HG03469 (cell line): ENCODE results near the gene TEPSIN.

ENCODE experiments used
- ATAC-seq: cut with Tn5 transposase; IDR thresholded peaks from one replicate; pipeline ENCODE4 v1.9.1; 2021; ENCODE audit warnings: mild to moderate bottlenecking, moderate library complexity, moderate number of reproducible peaks; ENCODE audit not compliant: unreplicated experiment

Gene TEPSIN

GRCh38 chr17:81222906-81223761 lies 15.7 kb downstream of the TEPSIN start, which contains the start of gene CEP131:
Gene CEP131, minus strand, starts transcription at chr17:81222965. Its CDS starts 2,909 bp downstream, at chr17:81220056.
- peak; percentile 77 for ATAC-seq

GRCh38 chr17:81222620-81222905 lies 16.3 kb downstream of the TEPSIN start:
- ATAC-seq: no peak

GRCh38 chr17:81221842-81222619 lies 16.8 kb downstream of the TEPSIN start:
- no peak for ATAC-seq

GRCh38 chr17:81221371-81221841 lies 17.4 kb downstream of the TEPSIN start:
- no peak for ATAC-seq

GRCh38 chr17:81219476-81220180 lies 19.2 kb downstream of the TEPSIN start:
- no peak for ATAC-seq

GRCh38 chr17:81218991-81219390 lies 19.9 kb downstream of the TEPSIN start:
- no peak for ATAC-seq

GRCh38 chr17:81218459-81218858 lies 20.4 kb downstream of the TEPSIN start:
- ATAC-seq: no peak

GRCh38 chr17:81217491-81217890 lies 21.4 kb downstream of the TEPSIN start:
- ATAC-seq: no peak

GRCh38 chr17:81213978-81214377 lies 24.9 kb downstream of the TEPSIN start:
- no peak for ATAC-seq

GRCh38 chr17:81212365-81212764 lies 26.5 kb downstream of the TEPSIN start:
- no peak for ATAC-seq

- no peak for ATAC-seq
Measured at GRCh38 chr17:81210868-81211267, 28.0 kb downstream of the TEPSIN start.

GRCh38 chr17:81210466-81210865 lies 28.4 kb downstream of the TEPSIN start:
- no peak for ATAC-seq

GRCh38 chr17:81209141-81209540 lies 29.7 kb downstream of the TEPSIN start:
- ATAC-seq: no peak

GRCh38 chr17:81208651-81209050 lies 30.2 kb downstream of the TEPSIN start:
- no peak for ATAC-seq

- ATAC-seq: no peak
Measured at GRCh38 chr17:81207610-81208581, 31.0 kb downstream of the TEPSIN start.

- no peak for ATAC-seq
Measured at GRCh38 chr17:81206657-81207056, 32.2 kb downstream of the TEPSIN start.

GRCh38 chr17:81206166-81206565 lies 32.7 kb downstream of the TEPSIN start:
- ATAC-seq: no peak

GRCh38 chr17:81204578-81204977 lies 34.3 kb downstream of the TEPSIN start:
- ATAC-seq: no peak

- ATAC-seq: no peak
Measured at GRCh38 chr17:81203136-81203535, 35.7 kb downstream of the TEPSIN start.

GRCh38 chr17:81202318-81202717 lies 36.5 kb downstream of the TEPSIN start:
- no peak for ATAC-seq
